MM.1S (cell line): ENCODE measurements around the gene FIGLA.
"Not testable (repeated sequence)": the region's sequence is repeated elsewhere in the genome, so short reads cannot be mapped to it uniquely, and the experiment has no call there.

Experiments
- CTCF ChIP-seq: fragments of 300-600 bp; sonication (generic); IDR thresholded peaks from 2 replicates; pipeline ENCODE4 v1.5.1; 2016; ENCODE audit warnings: antibody characterized with exemption, low read length, mixed read lengths
- EZH2 ChIP-seq: fragments of 300-600 bp; sonication (generic); optimal IDR thresholded peaks from 2 replicates; pipeline ENCODE3; 2017; ENCODE audit warnings: low read depth, mild to moderate bottlenecking, antibody characterized with exemption, low read length, mixed read lengths

DNA sequence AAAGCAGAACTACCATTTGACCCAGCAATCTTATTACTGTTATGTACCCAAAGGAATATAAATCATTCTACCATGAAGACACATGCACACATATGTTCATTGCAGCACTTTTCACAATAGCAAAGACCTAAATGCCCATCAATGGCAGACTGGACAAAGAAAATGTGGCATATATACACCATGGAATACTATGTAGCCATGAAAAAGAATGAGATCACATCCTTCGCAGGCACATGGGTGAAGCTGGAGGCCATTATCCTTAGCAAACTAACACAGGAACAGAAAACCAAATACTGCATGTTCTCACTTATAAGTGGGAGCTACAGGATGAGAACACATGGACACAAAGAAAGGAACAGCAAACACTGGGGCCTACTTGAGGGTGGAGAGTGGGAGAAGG lies 51.0 kb downstream of the FIGLA start:
- TF ChIP-seq EZH2, CTCF: not testable (repeated sequence)
